GM23248 (cell line): Measurements from ENCODE around the gene RASSF5. TPM values are rescaled to one million over a fixed set of nuclear protein-coding genes. Genes with fewer than 3 reads are reported as not detected.

Experiments
- DNase-seq: peaks from one replicate; pipeline ENCODE4 v3.0.0-alpha.2; 2015
- H2AFZ ChIP-seq: fragments of 200-600 bp; sonication (generic); 2 replicates; pipeline ENCODE4 v1.6.1; 2016; ENCODE audit warnings: antibody characterized with exemption
- H3F3A ChIP-seq: fragments of 200-600 bp; sonication (generic); 2 replicates; pipeline ENCODE4 v1.6.1; 2016; ENCODE audit warnings: mild to moderate bottlenecking, antibody characterized with exemption, mixed run types; ENCODE audit not compliant: insufficient read depth
- H3K27ac ChIP-seq: fragments of 200-600 bp; sonication (generic); 2 replicates; pipeline ENCODE4 v1.5.1; 2016; ENCODE audit warnings: mild to moderate bottlenecking
- H3K27me3 ChIP-seq: fragments of 200-600 bp; sonication (generic); replicated peaks from 2 replicates; pipeline ENCODE4 v1.6.1; 2016; ENCODE audit warnings: mild to moderate bottlenecking; ENCODE audit not compliant: insufficient read depth
- H3K36me3 ChIP-seq: fragments of 200-600 bp; sonication (generic); 2 replicates; pipeline ENCODE4 v1.6.1; 2016; ENCODE audit warnings: low read depth, mild to moderate bottlenecking
- H3K4me1 ChIP-seq: fragments of 200-600 bp; sonication (generic); 2 replicates; pipeline ENCODE4 v1.6.1; 2016; ENCODE audit warnings: mild to moderate bottlenecking; ENCODE audit not compliant: insufficient read depth
- H3K4me2 ChIP-seq: fragments of 200-600 bp; sonication (generic); one replicate; pipeline ENCODE4 v1.6.1; 2016; ENCODE audit warnings: mild to moderate bottlenecking; ENCODE audit not compliant: unreplicated experiment
- H3K4me3 ChIP-seq: fragments of 200-600 bp; sonication (generic); 2 replicates; pipeline ENCODE4 v1.5.1; 2016; ENCODE audit warnings: mild to moderate bottlenecking
- H3K79me2 ChIP-seq: fragments of 200-600 bp; sonication (generic); 2 replicates; pipeline ENCODE4 v1.6.1; 2016; ENCODE audit warnings: mild to moderate bottlenecking; ENCODE audit not compliant: insufficient read depth
- H3K9ac ChIP-seq: fragments of 200-600 bp; sonication (generic); 2 replicates; pipeline ENCODE4 v1.6.1; 2016; ENCODE audit warnings: mild to moderate bottlenecking
- H3K9me2 ChIP-seq: fragments of 200-600 bp; sonication (generic); 2 replicates; pipeline ENCODE4 v1.6.1; 2016; ENCODE audit warnings: mixed run types, mild to moderate bottlenecking, moderate library complexity; ENCODE audit not compliant: insufficient read depth
- H3K9me3 ChIP-seq: fragments of 200-600 bp; sonication (generic); one replicate; pipeline ENCODE4 v1.6.1; 2017; ENCODE audit warnings: low read depth
- H4K20me1 ChIP-seq: fragments of 200-600 bp; sonication (generic); 2 replicates; pipeline ENCODE4 v1.6.0; 2016; ENCODE audit not compliant: insufficient read depth
- EZH2 ChIP-seq: fragments of 200-600 bp; sonication (generic); IDR thresholded peaks from 2 replicates; pipeline ENCODE4 v1.6.1; 2018; ENCODE audit warnings: antibody characterized with exemption, mild to moderate bottlenecking; ENCODE audit not compliant: insufficient read depth, poor library complexity, severe bottlenecking
- EZH2phosphoT487 ChIP-seq: fragments of 200-600 bp; sonication (generic); IDR thresholded peaks from 2 replicates; pipeline ENCODE4 v1.6.1; 2018; ENCODE audit warnings: antibody characterized with exemption, moderate library complexity, mild to moderate bottlenecking, low read depth; ENCODE audit not compliant: insufficient read depth
- WGBS, 2 experiments: methylation state at CpG; one replicate each; pipeline ENCODE4 v1.1.6; 2015 to 2017; ENCODE audit warnings: low lambda C conversion rate in 2 of 2, low coverage in 1 of 2; ENCODE audit errors: missing lambda C conversion rate in 2 of 2; 5-methylcytosine and 5-hydroxymethylcytosine counted together
- in situ Hi-C: fragments of 300-500 bp; cut with MboI; formaldehyde crosslinking; loops from 2 replicates; pipeline ENCODE4 v1.15.0; 2020
- polyA plus RNA-seq: library from polyadenylated mRNA; unstranded; fragments of >200 nt; fragmentation: Nextera tagmentation; extraction: Ambion mirVana; gene quantifications from 2 replicates; pipeline ENCODE4 v1.2.1, GENCODE V29; 2016
- total RNA-seq: library from RNA; depleted of rRNA; stranded (reverse); fragments of >200 nt; shearing (Covaris generic); gene quantifications from 2 replicates; pipeline ENCODE4 v1.2.3, GENCODE V29; 2014

RASSF5 gene
- total and polyA plus RNA-seq, 2 experiments from 2014 or later: 0.22 to 0.48 TPM

DNA sequence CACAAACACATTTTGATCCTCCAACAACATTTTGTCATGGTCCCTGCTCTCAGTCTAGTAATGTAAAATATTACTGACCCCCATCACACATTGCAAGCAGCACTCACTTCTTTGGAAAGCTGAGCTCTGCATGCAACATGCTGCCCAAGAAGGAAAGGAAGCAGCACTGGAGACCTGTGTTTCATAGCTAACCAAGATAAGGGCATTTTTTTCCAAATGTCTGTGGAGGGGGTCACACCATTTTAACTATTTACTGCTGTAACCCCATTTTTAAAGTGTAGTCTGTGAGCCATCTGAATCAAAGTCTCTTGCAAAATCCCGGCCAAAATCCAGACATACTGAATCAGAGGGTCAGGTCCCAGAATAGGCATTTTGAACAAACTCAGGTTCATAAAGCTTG is 4.5 kb upstream of the RASSF5 start:
- no peak overlapping the region for H3K4me2 ChIP-seq
- DNase-seq: peak; percentile 40
- 79 to 83% methylated on average over 1 of the region's 1 CpG for WGBS, 2 experiments

DNA sequence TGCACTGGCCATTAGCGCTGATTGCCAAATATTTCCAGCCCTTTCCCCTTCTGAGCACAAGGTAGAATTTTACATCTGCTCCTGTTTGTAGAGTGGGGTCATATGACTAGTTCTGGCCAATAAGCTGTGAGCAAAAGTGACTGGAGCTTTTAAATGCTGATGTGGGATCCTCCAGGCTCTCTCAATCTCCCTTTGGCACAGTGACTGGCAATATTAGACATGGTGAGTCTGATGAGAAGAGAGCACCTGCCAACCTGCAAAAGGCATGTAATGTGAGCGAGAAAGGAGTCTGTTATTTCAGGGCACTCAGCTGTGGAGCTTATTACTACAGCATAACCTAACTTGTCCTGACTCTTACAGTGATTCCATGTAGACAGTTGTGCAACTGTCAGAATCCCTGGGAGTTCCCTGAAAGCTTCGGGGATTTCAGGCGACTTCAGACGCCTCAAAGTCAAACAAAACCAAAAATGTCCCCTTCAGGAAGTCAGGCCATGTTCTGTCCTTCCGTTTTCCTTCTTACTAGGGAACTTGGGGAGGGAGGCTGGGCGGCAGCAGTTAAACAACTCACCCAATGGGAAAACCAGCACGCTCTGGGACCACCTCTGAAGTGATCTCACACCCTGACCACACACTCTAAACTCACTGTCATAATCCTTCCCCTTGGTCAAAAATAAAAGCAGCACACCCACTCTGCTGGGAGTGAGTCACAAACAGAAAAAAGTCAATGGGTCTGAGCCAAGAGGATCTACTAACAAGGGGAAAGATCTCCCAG is 3.6 kb upstream of the RASSF5 start:
- H3K4me2 ChIP-seq: peak overlapping the region; percentile 49
- WGBS, 2 experiments: 26 to 27% methylated on average over 8 of the region's 8 CpGs
- peak; percentile 96 for DNase-seq

More for the DNA sequence above, 4.5 kb upstream of the RASSF5 start:
- H3K27ac ChIP-seq: no peak overlapping the region
- H3K79me2 ChIP-seq: no peaks in the 10 kb centered on the region
- no peaks in the 10 kb centered on the region for H3K9me3 ChIP-seq
- no peaks in the 10 kb centered on the region for H3K9me2 ChIP-seq
- no peak overlapping the region for H3K4me3 ChIP-seq
- H2AFZ ChIP-seq: no peak overlapping the region
- in situ Hi-C loops: loop anchor here (10.0 kb wide), 1 partner anchor 82 kb away; no protein-coding TSS in a partner anchor
- no peak overlapping the region for H3K9ac ChIP-seq
- no peaks in the 10 kb centered on the region for H3K27me3 ChIP-seq
- no peak for TF ChIP-seq EZH2phosphoT487
- TF ChIP-seq EZH2: no peak
- no peaks in the 10 kb centered on the region for H3K36me3 ChIP-seq
- H4K20me1 ChIP-seq: no peaks in the 10 kb centered on the region
- H3K4me1 ChIP-seq: peaks cover 37% of the 10 kb centered on the region
- peaks cover 41% of the 10 kb centered on the region for H3F3A ChIP-seq

DNA sequence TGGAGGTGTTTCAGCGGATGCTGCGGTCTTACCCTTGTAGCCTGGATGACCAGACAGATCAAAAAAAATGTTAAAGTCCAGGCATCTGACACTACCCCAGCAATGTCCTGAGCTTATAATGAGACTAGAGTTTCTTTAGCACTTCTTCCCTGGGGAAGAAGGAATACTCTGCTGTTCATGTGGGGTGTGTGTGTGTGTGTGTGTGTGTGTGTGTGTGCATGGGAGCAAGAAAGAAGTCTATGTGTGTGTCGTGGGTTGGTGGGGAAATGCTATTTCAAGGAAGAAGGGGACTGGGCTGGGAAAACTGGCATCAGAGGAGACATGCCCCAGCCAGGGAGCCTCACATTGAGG is 3.0 kb upstream of the RASSF5 start:
- Histone ChIP-seq H3K9me2 (no peaks in the 10 kb centered on the region), H4K20me1 (no peaks in the 10 kb centered on the region), H3K4me3 (no peak overlapping the region), H3K4me1 (peaks cover 46% of the 10 kb centered on the region), H3F3A (peaks cover 49% of the 10 kb centered on the region), H3K27ac (peak overlapping the region; percentile 74; the same call in 1 of the 2 replicates), H3K9ac (no peak overlapping the region), H3K36me3 (no peaks in the 10 kb centered on the region), H3K79me2 (no peaks in the 10 kb centered on the region), H3K4me2 (no peak overlapping the region), H3K9me3 (no peaks in the 10 kb centered on the region), H2AFZ (no peak overlapping the region), H3K27me3 (no peaks in the 10 kb centered on the region)
- TF ChIP-seq EZH2phosphoT487 (no peak), EZH2 (no peak)
- 8 to 16% methylated on average over 3 of the region's 3 CpGs for WGBS, 2 experiments
- no peak for DNase-seq
- in situ Hi-C loops: loop anchor here (10.0 kb wide), 1 partner anchor 80 kb away; no protein-coding TSS in a partner anchor

More for the DNA sequence above, 3.6 kb upstream of the RASSF5 start:
- H3K9ac ChIP-seq: peak overlapping the region; percentile 49; the same call in 1 of the 2 replicates
- peak overlapping the region; percentile 65 for H2AFZ ChIP-seq
- no peaks in the 10 kb centered on the region for H3K36me3 ChIP-seq
- H4K20me1 ChIP-seq: no peaks in the 10 kb centered on the region
- H3K79me2 ChIP-seq: no peaks in the 10 kb centered on the region
- no peaks in the 10 kb centered on the region for H3K27me3 ChIP-seq
- peaks cover 43% of the 10 kb centered on the region for H3K4me1 ChIP-seq
- H3K27ac ChIP-seq: peak overlapping the region; percentile 74
- H3K9me3 ChIP-seq: no peaks in the 10 kb centered on the region
- TF ChIP-seq EZH2: no peak
- TF ChIP-seq EZH2phosphoT487: no peak
- H3F3A ChIP-seq: peaks cover 43% of the 10 kb centered on the region
- H3K4me3 ChIP-seq: no peak overlapping the region
- no peaks in the 10 kb centered on the region for H3K9me2 ChIP-seq
- in situ Hi-C loops: loop anchor here (10.0 kb wide), 1 partner anchor 81 kb away; no protein-coding TSS in a partner anchor

GRCh38 chr1:206505702-206506355 is 1.5 kb upstream of the RASSF5 start:
- Histone ChIP-seq H3K9me3 (no peaks in the 10 kb centered on the region), H3K4me3 (no peak overlapping the region), H3K27ac (no peak overlapping the region), H3F3A (peaks cover 50% of the 10 kb centered on the region), H3K79me2 (no peaks in the 10 kb centered on the region), H3K9me2 (no peaks in the 10 kb centered on the region), H2AFZ (no peak overlapping the region), H3K9ac (no peak overlapping the region), H3K36me3 (no peaks in the 10 kb centered on the region), H3K4me2 (no peak overlapping the region), H3K27me3 (no peaks in the 10 kb centered on the region), H3K4me1 (peaks cover 43% of the 10 kb centered on the region), H4K20me1 (no peaks in the 10 kb centered on the region)
- TF ChIP-seq EZH2 (no peak), EZH2phosphoT487 (no peak)
- 52 to 54% methylated on average over 10 of the region's 10 CpGs for WGBS, 2 experiments
- peak; percentile 64 for DNase-seq
- in situ Hi-C loops: loop anchor here (10.0 kb wide), 1 partner anchor 79 kb away; no protein-coding TSS in a partner anchor
